ENCODE results near the gene ALK. TPM values are rescaled to one million over a fixed set of nuclear protein-coding genes. Genes with fewer than 3 reads are reported as not detected.

Gene ALK
- total and polyA plus RNA-seq, 2 donors (not counting 1 experiment from before 2014, with no cell fraction given), result under 0.01 to 0.02 TPM

DNA sequence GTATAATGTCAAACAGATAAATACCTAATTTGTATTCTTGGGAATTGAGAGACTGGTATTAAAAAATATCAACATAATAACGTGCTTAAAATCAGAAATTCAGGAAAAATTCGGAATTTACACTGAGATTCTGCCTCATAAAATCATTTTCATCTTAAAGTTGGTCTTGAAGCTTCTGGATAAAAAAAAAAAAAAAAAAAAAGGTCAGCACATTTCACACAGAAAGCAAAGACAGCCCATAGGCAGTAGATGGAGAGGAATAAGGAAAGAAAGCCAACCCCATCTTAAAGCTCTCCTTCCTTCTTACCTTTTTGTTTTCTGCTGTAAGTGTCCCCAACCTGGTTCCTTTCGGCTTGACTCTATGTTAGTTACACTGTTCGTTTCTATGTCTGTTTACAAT lies 41.5 kb upstream of the ALK start:
- Histone ChIP-seq H3K4me1 (ENCODE audit: control insufficient read depth, extremely low read depth, insufficient read depth, low read length) (no peaks in the 10 kb centered on the region), H3K79me2 (ENCODE audit: control insufficient read depth, insufficient read depth, low read length) (no peaks in the 10 kb centered on the region), H4K20me1 (ENCODE audit: control insufficient read depth, extremely low read depth, insufficient read depth, low read length) (no peaks in the 10 kb centered on the region), H3K4me3 (replicated peaks in 1 of 4; ENCODE audit: control extremely low read depth in 1 of 4, insufficient read depth in 1 of 4, low read depth in 3 of 4, low read length in 4 of 4) (no peak overlapping the region), H3K9ac (ENCODE audit: insufficient read depth, low read length) (no peak overlapping the region), H2AFZ (ENCODE audit: low read length) (no peak overlapping the region), H3K36me3 (ENCODE audit: control insufficient read depth, insufficient read depth, low read length) (no peaks in the 10 kb centered on the region), H3K27me3 (ENCODE audit: control insufficient read depth, insufficient read depth, low read length) (no peaks in the 10 kb centered on the region), H3K4me2 (ENCODE audit: extremely low read depth, insufficient read depth, low read length) (no peak overlapping the region), H3K27ac (ENCODE audit: insufficient read depth, low read length) (no peak overlapping the region), H3K9me3 (ENCODE audit: control insufficient read depth, insufficient read depth, low read depth, low read length) (no peaks in the 10 kb centered on the region)
- no peak for DNase-seq (ENCODE audit: low read depth in 2 of 2)
- no peak for TF ChIP-seq EZH2 (IDR thresholded peaks at IDR 0.05; ENCODE audit: low read length, missing control alignments)
- TF ChIP-seq CTCF (conservative IDR thresholded peaks at IDR 0.05 in 1 of 2, IDR thresholded peaks at IDR 0.05 in 1 of 2; ENCODE audit: low read depth in 1 of 2, low read length in 2 of 2), result no peak

DNA sequence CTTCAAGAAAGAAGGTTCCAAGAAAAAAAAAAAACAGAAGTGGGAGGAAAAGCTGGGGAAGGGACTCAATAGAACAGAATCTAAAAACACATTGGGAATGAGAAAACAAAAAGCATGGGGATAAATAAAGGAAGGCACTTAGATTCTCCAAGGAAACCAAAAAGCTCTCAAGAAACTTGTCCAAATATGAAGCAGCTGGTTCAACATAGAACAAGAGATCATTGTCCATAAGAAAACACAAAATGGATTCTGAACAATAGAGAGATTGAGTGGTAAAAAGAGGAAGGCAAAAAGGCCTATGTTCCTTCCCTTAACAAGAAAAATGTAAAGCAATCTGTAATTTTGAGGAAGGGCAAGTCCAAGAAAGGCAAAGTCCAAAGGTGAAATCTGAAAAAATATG lies 32.9 kb upstream of the ALK start:
- Histone ChIP-seq H3K79me2 (ENCODE audit: control insufficient read depth, insufficient read depth, low read length) (no peaks in the 10 kb centered on the region), H3K27ac (ENCODE audit: insufficient read depth, low read length) (no peak overlapping the region), H3K4me1 (ENCODE audit: control insufficient read depth, extremely low read depth, insufficient read depth, low read length) (no peaks in the 10 kb centered on the region), H3K4me3 (replicated peaks in 1 of 4; ENCODE audit: control extremely low read depth in 1 of 4, insufficient read depth in 1 of 4, low read depth in 3 of 4, low read length in 4 of 4) (no peak overlapping the region), H3K9me3 (ENCODE audit: control insufficient read depth, insufficient read depth, low read depth, low read length) (no peaks in the 10 kb centered on the region), H3K36me3 (ENCODE audit: control insufficient read depth, insufficient read depth, low read length) (no peaks in the 10 kb centered on the region), H3K9ac (ENCODE audit: insufficient read depth, low read length) (no peak overlapping the region), H2AFZ (ENCODE audit: low read length) (no peak overlapping the region), H3K27me3 (ENCODE audit: control insufficient read depth, insufficient read depth, low read length) (no peaks in the 10 kb centered on the region), H3K4me2 (ENCODE audit: extremely low read depth, insufficient read depth, low read length) (no peak overlapping the region), H4K20me1 (ENCODE audit: control insufficient read depth, extremely low read depth, insufficient read depth, low read length) (no peaks in the 10 kb centered on the region)
- TF ChIP-seq CTCF (conservative IDR thresholded peaks at IDR 0.05 in 1 of 2, IDR thresholded peaks at IDR 0.05 in 1 of 2; ENCODE audit: low read depth in 1 of 2, low read length in 2 of 2), result no peak
- no peak for TF ChIP-seq EZH2 (IDR thresholded peaks at IDR 0.05; ENCODE audit: low read length, missing control alignments)
- no peak for DNase-seq (ENCODE audit: low read depth in 2 of 2)

DNA sequence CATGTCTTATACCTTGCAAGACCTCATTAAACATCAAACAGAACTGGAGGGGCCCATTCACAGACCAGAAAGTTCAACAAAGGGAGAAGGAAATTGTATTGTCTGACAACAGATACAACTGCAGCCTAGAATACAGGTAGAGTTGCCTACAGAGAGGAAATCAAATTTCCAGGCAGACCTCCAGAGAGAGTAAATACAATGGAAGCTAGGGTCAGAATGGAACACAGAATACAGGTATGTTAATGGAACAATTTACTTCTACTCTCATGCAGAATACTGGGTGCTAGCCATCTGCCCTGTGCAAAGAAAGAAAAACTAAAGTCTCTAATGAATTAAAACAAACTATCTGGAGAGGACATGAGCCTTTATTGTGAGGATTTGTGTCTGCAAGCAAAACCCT lies 31.6 kb upstream of the ALK start:
- Histone ChIP-seq H4K20me1 (ENCODE audit: control insufficient read depth, extremely low read depth, insufficient read depth, low read length) (no peaks in the 10 kb centered on the region), H3K4me1 (ENCODE audit: control insufficient read depth, extremely low read depth, insufficient read depth, low read length) (no peaks in the 10 kb centered on the region), H3K36me3 (ENCODE audit: control insufficient read depth, insufficient read depth, low read length) (no peaks in the 10 kb centered on the region), H3K9me3 (ENCODE audit: control insufficient read depth, insufficient read depth, low read depth, low read length) (no peaks in the 10 kb centered on the region), H2AFZ (ENCODE audit: low read length) (no peak overlapping the region), H3K79me2 (ENCODE audit: control insufficient read depth, insufficient read depth, low read length) (no peaks in the 10 kb centered on the region), H3K27me3 (ENCODE audit: control insufficient read depth, insufficient read depth, low read length) (no peaks in the 10 kb centered on the region), H3K4me2 (ENCODE audit: extremely low read depth, insufficient read depth, low read length) (no peak overlapping the region), H3K27ac (ENCODE audit: insufficient read depth, low read length) (no peak overlapping the region), H3K4me3 (replicated peaks in 1 of 4; ENCODE audit: control extremely low read depth in 1 of 4, insufficient read depth in 1 of 4, low read depth in 3 of 4, low read length in 4 of 4) (no peak overlapping the region), H3K9ac (ENCODE audit: insufficient read depth, low read length) (no peak overlapping the region)
- TF ChIP-seq EZH2 (IDR thresholded peaks at IDR 0.05; ENCODE audit: low read length, missing control alignments), result no peak
- TF ChIP-seq CTCF (conservative IDR thresholded peaks at IDR 0.05 in 1 of 2, IDR thresholded peaks at IDR 0.05 in 1 of 2; ENCODE audit: low read depth in 1 of 2, low read length in 2 of 2), result no peak
- no peak for DNase-seq (ENCODE audit: low read depth in 2 of 2)
